Activated CD4-positive, CD25-positive, alpha-beta regulatory T cell treated with anti-CD3 and anti-CD28 coated beads, Interleukin-2, amount 50 U/mL, for 24 hours (primary cell): ENCODE measurements around the gene AKAP6.
"Not testable (repeated sequence)": the region's sequence is repeated elsewhere in the genome, so short reads cannot be mapped to it uniquely, and the experiment has no call there.

Source experiments
- ATAC-seq, 2 donors: fragments of 150-1000 bp; cut with Tn5 transposase; one replicate each; pipeline ENCODE4 v1.10.0; 2021; ENCODE audit warnings: mild to moderate bottlenecking in 1 of 2, moderate library complexity in 1 of 2

Gene AKAP6

DNA sequence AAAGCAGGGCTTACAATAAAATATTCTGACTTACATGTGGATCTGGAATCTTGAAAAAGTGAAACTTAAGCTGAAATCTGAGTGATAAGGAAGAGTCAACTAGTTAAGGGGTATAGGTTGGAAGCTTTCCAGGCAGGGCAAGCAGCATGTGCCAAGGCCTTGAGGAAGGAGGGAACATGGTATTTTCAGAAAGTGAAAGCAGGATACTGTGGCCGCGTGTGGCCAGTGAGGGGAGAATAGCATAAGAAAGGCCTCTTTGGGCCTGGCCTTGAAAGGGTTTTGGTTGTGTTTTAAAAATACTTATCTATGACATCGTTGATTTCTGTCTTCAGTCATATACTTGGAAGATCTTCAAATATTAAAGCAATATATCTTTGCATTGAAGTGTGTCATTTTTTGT is 213.4 kb downstream of the AKAP6 start:
- ATAC-seq, result no peak

DNA sequence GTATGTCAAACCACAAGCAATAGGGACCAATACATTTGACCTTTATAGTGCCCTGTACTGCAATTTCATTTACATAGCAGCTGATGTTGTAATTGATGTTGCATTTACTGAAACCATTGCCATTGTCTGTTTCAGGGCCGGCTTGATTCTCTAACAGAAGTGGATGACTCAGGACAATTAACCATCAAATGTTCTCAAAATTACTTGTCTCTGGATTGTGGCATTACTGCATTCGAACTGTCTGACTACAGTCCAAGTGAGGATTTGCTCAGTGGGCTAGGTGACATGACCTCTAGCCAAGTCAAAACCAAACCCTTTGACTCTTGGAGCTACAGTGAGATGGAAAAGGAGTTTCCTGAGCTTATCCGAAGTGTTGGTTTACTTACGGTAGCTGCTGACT is 216.0 kb downstream of the AKAP6 start:
- ATAC-seq, result no peak

DNA sequence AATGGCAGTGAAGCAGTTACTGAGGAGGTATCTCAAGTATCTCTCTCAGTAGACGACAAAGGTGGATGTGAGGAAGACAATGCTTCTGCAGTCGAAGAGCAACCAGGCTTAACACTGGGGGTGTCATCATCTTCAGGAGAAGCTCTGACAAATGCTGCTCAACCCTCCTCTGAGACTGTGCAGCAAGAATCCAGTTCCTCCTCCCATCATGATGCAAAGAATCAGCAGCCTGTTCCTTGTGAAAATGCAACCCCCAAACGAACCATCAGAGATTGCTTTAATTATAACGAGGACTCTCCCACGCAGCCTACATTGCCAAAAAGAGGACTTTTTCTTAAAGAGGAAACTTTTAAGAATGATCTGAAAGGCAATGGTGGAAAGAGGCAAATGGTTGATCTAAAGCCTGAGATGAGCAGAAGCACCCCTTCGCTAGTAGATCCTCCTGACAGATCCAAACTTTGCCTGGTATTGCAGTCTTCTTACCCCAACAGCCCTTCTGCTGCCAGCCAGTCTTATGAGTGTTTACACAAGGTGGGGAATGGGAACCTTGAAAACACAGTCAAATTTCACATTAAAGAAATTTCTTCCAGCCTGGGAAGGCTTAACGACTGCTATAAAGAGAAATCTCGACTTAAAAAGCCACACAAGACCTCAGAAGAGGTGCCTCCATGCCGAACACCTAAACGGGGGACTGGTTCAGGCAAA is 216.6 kb downstream of the AKAP6 start:
- ATAC-seq, result no peak

DNA sequence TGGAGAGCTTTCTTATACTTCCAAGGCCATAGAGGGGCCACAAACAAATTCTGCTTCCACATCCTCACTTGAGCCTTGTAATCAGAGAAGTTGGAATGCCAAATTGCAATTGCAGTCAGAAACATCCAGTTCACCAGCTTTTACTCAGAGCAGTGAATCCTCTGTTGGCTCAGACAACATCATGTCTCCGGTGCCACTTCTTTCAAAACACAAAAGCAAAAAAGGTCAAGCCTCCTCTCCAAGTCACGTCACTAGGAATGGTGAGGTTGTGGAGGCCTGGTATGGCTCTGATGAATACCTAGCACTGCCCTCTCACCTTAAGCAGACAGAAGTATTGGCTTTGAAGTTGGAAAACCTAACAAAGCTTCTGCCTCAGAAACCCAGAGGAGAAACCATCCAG is 217.1 kb downstream of the AKAP6 start:
- no peak for ATAC-seq

DNA sequence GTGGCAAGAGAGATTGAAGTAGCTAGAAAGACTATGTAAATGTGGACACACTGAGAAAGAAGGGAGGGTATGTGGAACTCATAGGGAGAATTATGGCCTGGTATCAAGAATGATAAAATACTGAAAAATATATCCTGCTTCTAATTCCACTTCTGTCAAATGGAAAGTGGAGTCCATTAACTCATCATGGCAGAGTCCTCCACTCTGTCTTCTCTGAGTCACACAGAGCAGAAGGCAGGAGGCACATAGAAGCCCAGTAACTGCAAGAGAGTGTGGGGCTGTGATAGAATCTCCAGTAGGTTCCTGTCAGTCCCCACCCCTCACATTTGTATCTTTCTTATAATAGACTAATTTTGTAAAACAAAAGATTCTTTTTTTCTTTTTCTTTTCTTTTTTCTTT is 223.7 kb downstream of the AKAP6 start:
- no peak for ATAC-seq

DNA sequence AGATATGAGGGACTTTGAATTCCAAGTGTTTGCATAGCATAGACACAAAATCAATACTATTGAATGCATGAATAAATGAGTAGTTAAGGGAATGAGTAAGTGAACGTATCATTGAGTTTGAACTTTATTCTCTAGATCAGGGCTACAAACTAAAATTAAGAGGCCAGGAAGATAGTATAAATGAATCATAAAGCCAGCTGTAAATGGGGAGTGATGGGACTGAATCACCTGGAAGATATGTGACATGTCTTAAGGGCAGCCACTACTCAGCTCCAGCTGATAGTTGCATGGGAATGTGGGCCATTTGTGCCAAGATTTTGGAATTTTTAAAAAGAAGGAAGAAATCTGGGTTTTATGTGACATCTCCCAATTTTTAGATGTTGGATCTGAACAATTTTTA is 229.9 kb downstream of the AKAP6 start:
- no peak for ATAC-seq

DNA sequence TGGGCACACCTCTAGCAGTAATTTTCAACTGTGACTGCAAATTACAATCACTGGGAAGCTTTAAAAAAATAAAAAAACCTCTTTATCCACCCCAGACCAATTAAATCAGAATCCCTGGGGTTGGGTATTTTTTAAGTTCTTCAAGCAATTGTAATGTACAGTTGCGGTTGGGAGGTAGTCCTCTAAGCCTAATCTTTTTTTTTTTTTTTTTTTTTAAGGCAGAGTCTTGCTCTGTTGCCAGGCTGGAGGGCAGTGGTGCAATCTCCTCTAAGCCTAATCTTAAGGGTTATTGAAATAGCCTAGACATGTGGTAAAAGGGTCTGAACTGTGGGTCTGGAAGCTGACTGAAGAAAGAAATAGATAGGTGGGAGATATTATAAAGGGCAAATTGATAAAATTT is 230.5 kb downstream of the AKAP6 start:
- ATAC-seq, result no peak

DNA sequence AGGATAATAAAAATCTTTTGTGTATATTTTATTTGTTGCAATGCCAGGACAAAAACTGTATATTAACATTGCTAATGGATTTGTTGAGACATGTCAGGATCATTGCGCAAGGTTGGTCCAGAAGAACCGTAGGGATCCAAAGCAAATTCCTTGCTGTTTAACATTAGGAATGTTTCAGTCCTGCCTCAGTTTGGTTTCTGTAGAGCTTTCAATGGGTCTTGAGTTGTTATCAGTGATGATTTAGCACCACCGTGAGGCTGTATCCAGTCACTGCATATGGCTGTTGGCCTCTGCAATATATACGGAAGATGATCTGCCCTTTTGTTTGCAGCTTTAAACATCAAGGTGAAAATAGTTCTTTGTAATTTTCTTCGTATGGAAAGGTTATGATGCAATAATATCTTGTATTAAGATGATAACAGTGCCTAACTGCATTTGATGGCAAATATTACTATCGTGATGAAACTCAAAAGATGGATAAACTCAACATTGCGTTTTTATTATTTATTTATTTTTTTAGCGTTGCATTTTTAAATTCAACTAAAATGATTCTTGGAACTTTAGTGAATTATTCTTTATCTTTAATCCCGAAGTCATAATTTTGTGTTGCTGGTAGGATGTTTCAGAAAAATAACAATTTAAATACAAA is 231.2 kb downstream of the AKAP6 start:
- no peak for ATAC-seq

DNA sequence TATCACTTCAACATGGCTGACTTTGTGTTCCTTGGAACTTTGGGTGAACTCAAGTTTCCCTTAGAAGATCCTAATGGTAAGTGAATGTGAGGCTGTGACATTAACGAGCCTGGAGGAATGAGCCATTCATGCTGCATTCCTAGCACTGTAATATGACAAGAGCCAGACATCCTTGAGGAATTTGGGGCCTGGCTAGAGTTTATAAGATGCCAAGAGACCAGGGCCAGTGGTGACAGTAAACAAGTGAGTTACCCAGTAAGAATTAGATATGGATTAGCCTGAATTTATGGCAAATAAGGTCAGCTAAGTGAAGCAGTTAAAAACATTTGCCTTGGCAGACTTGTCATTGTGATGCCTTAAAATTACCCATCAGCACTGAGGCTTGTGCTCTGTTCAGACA is 232.4 kb downstream of the AKAP6 start:
- ATAC-seq, result no peak

DNA sequence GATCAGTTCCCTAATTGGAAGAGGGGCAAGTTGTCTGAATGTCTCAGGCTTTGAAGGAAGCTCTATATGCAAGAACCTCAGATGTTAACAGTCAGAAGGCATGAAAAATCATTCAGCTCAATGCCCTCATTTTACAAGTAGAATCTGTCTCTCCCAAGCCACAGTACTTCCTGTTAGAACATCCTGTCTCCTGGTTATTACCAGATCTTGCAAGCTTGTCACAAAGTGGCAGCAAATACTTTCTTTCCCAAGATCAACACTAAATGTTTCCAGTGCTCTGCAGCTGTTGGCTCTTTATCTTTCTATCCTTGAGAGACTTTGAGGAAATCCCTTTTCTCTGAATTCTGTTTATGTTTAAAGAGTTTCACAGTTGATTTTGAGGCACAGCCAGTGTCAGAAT is 235.5 kb downstream of the AKAP6 start:
- ATAC-seq, result no peak

DNA sequence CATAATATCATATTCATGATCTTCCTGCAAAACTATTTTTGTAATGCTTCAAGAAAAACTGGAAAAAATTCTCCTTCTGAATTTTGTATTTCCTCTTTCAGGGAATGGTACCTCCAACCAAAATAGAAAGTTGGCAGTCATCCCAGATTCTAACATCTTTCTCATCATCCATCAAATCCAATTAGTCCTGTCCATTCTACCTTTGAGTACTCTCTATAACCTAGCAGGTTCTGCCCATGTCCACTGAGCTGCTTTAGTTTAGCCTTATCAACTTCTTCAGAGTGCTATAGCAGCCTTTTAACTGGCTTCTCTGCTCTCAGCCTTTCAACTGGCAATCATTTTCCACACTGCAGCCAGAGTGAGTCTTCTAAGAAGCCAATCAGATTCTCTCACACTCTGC is 236.2 kb downstream of the AKAP6 start:
- no peak for ATAC-seq

DNA sequence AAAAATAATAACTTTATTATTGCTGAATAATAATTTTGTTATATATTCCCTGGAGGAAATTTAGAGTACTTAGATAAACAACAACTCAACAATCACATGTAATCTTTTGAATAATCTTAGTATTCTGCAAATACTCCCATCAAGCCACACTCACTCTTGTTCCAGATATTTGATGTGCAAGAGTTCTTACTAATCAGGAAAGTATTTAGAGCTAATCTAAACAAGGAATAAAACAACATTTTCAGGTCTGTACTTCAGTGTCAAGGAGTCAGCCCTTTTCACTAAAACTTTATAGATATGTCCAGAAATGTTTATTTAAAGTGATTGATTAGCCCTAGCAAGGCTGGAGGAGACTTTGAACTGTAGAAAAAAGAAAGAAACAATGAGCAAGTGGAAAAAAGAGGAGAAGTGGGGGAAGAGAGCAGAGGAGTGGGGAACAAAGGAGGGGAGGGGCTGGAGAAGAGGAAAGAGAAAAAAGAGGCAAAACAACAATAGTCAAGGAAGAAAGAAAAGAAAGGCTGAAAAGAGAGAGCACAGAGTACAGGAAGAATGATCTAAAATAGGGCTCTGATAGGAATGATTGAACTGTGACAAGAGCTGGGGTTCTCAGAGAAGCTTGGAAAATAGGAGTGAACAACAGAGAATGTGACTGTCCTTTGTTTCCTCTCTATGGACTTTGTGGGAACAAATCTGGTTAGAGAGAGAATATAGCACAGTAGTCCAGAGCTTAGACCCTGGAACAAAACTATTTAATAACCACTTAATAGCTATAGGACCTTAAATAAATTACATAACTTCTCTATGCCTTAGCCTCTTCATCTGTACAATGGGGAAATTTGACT is 238.7 kb downstream of the AKAP6 start:
- no peak for ATAC-seq

DNA sequence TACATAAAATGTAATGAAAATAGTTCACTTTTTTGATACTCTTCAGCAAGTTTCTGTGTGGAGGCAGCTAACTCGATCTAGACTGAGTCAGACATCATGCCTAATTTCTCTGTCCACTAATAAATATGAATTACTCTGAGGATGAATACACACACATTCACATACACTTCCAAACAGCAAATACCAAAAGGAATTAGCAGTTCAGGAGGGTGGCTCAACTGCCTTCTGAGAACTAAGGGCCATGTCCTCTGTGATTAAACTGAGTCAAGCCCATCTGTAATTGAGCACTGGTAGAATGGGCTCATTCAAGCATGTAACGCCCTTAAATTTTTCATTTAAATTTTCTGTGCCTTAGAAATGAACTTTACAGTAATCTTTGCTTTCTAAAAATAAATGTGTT is 242.5 kb downstream of the AKAP6 start:
- ATAC-seq, result no peak

DNA sequence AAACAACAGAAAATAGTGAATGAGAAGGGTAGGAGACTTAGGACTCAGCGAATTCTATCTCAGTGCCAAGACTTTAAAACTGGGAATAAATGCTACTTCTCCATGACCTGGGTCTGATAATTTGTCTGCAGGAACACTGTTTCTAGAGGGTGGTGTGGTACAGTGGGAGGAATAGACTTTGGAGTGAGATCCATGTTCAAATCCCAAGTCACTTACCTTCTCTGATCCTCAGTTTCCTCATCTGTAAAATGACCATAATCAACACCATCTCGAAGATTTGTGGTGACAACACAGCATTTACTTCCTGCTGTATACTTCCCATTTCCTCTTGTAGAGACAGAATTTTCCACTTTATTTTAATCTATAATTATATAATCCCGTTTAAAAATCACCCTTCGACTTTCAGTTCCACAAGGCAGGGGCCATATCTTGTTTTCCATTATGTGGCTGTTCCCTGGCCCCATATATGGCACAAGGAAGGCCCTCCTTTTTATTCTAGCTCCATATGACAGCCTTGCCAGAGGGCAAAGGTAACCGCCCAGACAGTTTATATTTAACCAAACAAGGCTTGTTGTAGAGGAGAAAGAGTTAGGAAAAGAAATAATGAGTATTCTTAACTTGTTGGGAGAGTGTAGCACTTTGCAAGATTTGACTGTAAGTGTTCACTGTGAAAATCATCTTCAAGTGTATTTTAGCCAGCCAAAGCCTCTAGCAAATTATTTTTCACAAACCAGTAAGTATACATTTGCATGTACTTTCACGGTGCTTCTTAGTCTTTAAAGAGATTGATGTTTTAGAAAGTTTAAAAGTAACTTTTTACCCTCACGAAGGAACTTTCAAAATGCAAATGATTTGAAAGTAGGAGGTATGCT is 243.1 kb downstream of the AKAP6 start:
- ATAC-seq, result no peak

DNA sequence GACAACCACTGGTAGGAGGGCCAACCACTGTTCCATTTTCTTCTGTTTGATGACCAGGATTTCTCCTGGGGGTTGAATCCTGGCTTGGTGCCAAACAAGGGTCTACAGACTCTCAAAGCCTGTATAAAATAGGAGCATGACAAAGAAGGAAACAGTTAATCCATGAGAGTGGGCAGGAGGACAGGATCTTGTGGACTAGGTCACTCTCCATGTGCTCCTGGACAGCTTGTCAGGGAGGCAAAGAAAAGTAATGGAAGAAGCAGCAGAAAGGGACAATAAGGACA is 243.7 kb downstream of the AKAP6 start:
- ATAC-seq, result no peak

DNA sequence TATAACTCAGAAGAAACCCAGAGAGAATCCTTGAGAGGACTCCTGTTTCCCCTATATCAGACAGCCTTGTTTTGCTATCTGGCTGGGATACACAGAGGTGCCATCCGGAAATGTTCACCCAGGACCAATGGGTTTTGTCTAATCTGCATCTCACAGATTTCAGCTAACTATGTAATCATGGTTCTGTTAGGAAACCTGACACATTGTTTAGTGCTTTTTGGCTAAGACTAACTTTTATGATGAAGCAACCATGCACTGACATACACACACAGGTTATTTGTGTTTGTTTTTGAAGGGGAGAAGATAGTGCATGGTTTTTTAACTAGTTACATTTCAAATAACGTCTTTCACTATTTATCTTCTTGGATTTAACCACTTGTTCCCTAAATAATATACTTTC is 245.2 kb downstream of the AKAP6 start:
- ATAC-seq, result no peak

DNA sequence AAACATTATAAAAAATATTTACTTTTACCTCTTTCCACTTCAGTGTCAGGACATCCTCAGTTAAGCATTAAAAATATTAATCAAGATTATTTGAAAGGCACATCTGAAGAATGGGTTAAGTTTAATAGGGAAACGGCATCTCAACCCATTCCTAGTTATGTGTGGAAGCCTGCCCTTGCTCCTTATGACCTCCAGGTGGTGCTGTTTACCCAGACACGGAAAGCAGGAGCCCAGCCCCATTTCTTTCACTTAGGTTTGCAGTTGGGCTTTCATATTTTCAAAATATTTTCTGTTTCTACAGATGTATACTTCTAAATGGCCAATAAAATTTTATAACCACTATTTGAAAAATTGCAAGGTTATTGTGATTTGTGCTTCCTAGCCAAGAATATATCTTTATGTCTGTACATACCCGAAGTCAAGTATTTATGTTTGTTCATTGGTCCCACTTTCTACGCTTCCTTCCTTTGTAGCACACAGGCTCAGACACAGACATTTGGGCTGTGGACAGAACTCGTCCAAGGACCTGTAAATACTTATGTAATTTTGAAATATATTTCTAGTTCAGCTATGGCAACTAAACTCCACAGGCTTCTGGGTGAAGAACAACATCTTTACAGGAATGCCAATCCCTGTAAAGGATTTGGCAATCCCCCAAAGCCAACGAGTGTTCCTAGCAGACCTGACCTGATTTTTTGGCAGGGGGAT is 247.1 kb downstream of the AKAP6 start:
- peak; percentile 61 to 67 for ATAC-seq

DNA sequence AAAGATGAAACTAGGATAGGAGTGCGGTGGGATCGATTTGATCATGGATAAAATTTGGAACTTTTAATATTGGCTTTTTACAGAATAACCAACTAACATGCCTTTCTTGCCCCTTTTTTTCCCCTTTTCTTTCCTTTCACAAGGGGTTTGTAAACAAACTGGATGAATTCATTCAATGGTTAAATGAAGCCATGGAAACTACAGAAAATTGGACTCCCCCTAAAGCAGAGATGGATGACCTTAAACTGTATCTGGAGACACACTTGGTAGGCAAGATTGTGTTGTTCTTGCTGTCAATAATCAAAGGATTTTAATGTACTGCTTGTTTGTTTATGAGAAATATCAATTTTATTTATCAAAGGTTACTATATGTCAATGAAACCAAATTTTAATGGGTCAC is 247.9 kb downstream of the AKAP6 start:
- no peak for ATAC-seq

DNA sequence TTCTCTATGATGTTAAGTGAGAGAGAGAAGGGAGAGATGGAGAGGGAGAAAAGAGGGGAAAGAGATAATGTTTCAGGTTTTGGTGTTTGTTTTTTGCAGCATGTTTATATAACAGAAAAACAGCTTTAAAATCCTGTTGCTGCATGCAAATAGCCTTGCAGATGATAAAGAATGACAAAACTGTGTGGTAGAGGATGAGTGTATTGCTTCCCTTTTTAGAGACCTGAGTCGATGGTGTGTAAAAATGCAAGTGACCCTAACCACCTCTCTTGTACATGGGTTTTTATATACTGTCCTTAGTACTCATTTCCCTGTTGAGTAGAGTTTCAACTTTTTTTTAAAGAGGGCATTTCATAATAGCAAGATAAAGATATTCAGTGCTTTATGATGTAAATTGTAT is 249.1 kb downstream of the AKAP6 start:
- no peak for ATAC-seq

DNA sequence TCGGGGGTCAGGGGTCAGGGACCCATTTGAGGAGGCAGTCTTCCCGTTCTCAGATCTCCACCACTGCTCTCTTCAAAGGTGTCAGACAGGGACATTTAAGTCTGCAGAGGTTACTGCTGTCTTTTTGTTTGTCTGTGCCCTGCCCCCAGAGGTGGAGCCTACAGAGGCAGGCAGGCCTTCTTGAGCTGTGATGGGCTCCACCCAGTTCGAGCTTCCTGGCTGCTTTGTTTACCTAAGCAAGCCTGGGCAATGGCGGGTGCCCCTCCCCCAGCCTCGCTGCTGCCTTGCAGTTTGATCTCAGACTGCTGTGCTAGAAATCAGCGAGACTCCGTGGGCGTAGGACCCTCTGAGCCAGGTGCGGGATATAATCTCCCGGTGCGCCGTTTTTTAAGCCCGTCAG is 254.3 kb downstream of the AKAP6 start:
- ATAC-seq, result not testable (repeated sequence)

DNA sequence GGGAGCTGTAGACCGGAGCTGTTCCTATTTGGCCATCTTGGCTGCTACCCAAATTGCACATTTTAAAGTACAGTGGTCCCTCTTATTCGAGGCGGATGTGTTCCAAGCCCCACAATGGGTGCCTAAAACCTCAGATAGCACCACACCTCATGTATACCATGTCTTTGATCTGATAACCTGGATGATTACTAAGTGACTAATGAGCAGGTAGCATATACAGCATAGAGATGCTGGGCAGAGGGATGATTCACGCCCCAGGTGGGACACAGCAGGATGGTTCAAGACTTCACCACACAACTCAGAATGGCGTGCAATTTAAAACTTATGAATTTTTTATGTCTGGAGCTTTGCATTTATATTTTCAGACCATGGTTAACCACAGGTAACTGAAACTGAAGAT is 255.0 kb downstream of the AKAP6 start:
- no peak for ATAC-seq

DNA sequence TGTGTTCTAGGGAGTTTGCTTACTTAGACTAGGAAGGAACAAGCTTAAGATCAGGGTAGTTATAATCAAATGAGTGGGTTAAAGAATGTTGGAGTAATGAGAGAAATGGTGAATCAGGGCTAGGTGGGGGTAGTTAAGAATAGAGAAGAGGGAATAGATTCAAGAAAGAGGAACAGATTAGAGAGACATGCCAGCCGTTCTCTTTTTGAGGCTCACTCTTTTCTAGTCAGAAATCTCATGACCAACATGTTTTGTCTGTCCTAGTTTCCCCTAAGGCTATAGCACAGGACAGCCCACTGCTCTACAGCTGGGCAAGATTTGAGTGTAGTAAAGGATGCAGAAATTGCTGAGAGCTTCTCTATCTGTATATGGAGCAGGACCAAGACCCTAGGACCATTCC is 258.4 kb downstream of the AKAP6 start:
- no peak for ATAC-seq
